ENCODE results near the gene TEX2.
"Not testable (repeated sequence)": the region's sequence is repeated elsewhere in the genome, so short reads cannot be mapped to it uniquely, and the experiment has no call there.

TEX2 gene

DNA sequence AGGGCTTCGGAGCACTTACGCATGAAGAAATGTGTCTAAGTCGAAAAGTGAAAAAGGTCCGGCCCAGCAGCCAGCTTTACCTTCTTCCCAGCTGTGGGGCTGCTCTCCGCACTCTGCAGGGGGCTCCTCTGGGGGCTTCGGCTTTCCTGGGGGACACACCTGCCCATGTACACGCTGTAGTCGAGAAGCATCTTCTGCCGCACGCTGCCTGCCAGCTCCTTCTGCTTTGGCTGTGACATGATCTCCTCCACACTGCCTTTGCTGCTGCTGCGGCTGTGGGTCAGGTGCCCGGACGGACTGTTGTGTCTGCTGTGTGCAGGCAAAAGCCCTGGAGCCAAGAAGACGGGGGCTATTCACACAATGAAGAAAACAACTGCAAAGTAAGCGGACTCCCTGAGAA, 75.0 kb downstream of the TEX2 start:
- no peak overlapping the region for H2AFZ ChIP-seq (ENCODE audit: low read depth, low read length, severe bottlenecking)
- H3K9ac ChIP-seq (ENCODE audit: low read length): no peak overlapping the region
- no peak for TF ChIP-seq EZH2phosphoT487 (conservative IDR thresholded peaks at IDR 0.05; ENCODE audit: low read length)
- H3K4me3 ChIP-seq (ENCODE audit: insufficient read depth, low read length, poor library complexity, severe bottlenecking): no peak overlapping the region
- no peaks in the 10 kb centered on the region for H3K79me2 ChIP-seq (ENCODE audit: insufficient read depth, low read length)
- H3K9me3 ChIP-seq (ENCODE audit: insufficient read depth, low read length): no peaks in the 10 kb centered on the region
- H3K9me2 ChIP-seq (replicated peaks; ENCODE audit: insufficient read depth, low read length): no peaks in the 10 kb centered on the region
- no peaks in the 10 kb centered on the region for H4K20me1 ChIP-seq (ENCODE audit: low read depth, low read length)
- no peak overlapping the region for H3K27ac ChIP-seq (ENCODE audit: low read depth, low read length)
- H3K27me3 ChIP-seq (ENCODE audit: low read length): no peaks in the 10 kb centered on the region
- H3F3A ChIP-seq (ENCODE audit: insufficient read depth): no peaks in the 10 kb centered on the region
- H3K4me2 ChIP-seq (ENCODE audit: low read depth, low read length, poor library complexity, severe bottlenecking): no peak overlapping the region
- H3K36me3 ChIP-seq (ENCODE audit: low read length): no peaks in the 10 kb centered on the region

DNA sequence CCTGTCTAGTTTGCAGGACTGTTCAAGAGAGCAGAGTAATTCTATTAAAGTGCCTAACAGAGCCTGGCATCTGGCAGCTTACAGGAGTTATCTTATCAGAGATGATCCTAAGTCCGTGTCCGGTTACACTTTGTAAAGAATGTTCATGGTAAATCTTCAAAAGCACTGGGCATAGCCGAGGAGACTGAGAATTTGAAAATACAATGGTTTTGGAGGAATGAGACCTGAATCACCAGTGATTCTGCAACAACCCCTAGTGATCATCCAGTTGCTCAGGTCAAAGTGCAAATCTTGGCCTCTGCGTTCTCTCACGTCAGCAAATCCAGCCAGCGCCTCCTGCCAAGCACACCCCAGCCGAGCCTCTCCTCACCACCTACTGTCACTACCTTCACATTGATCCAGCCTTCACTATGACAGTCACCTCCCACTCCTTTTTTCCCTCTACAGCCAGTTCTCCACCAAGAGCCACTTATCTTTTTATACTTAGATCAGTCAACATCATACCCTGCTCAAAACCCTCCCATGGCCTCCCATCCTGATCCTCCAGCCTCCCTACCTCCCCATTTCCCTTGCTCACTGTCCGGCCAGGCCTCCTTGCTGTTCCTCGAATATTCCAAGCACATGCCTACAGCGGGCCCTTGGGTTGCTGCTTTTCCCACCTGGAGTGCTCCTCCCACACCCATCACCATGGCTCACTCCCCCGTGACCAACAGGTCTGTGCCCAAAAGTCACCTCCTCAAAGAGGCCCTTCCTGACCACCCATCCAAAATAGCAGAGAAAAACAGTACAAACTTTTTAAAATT, 75.8 kb downstream of the TEX2 start:
- H3F3A ChIP-seq (ENCODE audit: insufficient read depth): no peaks in the 10 kb centered on the region
- H3K36me3 ChIP-seq (ENCODE audit: low read length): no peaks in the 10 kb centered on the region
- H3K4me3 ChIP-seq (ENCODE audit: insufficient read depth, low read length, poor library complexity, severe bottlenecking): no peak overlapping the region
- H3K9ac ChIP-seq (ENCODE audit: low read length): no peak overlapping the region
- no peak for TF ChIP-seq EZH2phosphoT487 (conservative IDR thresholded peaks at IDR 0.05; ENCODE audit: low read length)
- TF ChIP-seq, protein P1, sequence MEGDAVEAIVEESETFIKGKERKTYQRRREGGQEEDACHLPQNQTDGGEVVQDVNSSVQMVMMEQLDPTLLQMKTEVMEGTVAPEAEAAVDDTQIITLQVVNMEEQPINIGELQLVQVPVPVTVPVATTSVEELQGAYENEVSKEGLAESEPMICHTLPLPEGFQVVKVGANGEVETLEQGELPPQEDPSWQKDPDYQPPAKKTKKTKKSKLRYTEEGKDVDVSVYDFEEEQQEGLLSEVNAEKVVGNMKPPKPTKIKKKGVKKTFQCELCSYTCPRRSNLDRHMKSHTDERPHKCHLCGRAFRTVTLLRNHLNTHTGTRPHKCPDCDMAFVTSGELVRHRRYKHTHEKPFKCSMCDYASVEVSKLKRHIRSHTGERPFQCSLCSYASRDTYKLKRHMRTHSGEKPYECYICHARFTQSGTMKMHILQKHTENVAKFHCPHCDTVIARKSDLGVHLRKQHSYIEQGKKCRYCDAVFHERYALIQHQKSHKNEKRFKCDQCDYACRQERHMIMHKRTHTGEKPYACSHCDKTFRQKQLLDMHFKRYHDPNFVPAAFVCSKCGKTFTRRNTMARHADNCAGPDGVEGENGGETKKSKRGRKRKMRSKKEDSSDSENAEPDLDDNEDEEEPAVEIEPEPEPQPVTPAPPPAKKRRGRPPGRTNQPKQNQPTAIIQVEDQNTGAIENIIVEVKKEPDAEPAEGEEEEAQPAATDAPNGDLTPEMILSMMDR (IDR thresholded peaks at IDR 0.05; ENCODE audit: insufficient read depth, low read length, poor library complexity, severe bottlenecking): no peak
- H4K20me1 ChIP-seq (ENCODE audit: low read depth, low read length): no peaks in the 10 kb centered on the region
- no peaks in the 10 kb centered on the region for H3K9me3 ChIP-seq (ENCODE audit: insufficient read depth, low read length)
- H3K79me2 ChIP-seq (ENCODE audit: insufficient read depth, low read length): no peaks in the 10 kb centered on the region
- no peak overlapping the region for H3K4me2 ChIP-seq (ENCODE audit: low read depth, low read length, poor library complexity, severe bottlenecking)
- no peaks in the 10 kb centered on the region for H3K27me3 ChIP-seq (ENCODE audit: low read length)
- H3K27ac ChIP-seq (ENCODE audit: low read depth, low read length): no peak overlapping the region
- no peak overlapping the region for H2AFZ ChIP-seq (ENCODE audit: low read depth, low read length, severe bottlenecking)
- no peaks in the 10 kb centered on the region for H3K9me2 ChIP-seq (replicated peaks; ENCODE audit: insufficient read depth, low read length)

DNA sequence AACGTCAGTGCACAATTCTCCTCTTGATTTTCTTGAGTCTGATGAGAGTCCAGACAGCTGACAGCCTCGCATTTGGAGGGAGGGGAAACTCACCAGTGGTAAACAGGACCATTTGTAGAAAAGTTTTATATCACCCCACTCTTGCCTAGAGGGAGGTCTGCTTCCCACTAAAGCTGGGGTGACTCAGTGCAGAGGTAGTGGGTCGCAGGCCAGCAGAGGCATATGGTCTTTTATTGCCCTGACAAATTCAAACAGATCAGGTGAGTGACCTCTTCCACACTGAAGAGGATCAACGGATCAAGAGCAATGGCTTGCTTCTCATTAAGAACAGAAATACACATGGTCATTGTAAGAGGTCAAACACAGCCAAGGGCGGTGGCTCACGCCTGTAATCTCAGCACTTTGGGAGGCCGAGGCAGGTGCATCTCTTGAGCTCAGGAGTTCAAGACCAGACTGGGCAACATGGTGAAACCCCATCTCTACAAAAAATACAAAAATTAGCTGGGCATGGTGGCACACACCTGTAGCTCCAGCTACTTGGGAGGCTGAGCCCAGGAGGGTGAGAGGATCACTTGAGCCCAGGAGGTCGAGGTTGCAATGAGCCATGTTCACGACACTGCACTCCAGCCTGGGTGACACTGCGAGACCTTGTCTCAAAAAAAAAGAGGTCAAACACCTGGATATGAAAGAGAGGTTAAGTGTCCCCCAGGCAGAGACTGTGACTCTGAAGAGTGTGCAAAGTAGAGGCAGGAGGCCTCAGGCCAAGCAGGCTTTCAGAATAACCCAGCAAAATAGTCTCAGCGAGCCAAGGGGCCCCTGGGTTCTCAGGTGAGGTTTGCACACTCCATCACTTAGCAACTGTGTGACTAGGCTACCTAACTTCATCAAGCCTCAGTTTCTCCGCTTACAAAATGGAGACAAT, 76.6 kb downstream of the TEX2 start:
- Histone ChIP-seq H3K9me3 (ENCODE audit: insufficient read depth, low read length) (no peaks in the 10 kb centered on the region), H3K9me2 (replicated peaks; ENCODE audit: insufficient read depth, low read length) (no peaks in the 10 kb centered on the region), H3K27ac (ENCODE audit: low read depth, low read length) (no peak overlapping the region), H3K4me3 (ENCODE audit: insufficient read depth, low read length, poor library complexity, severe bottlenecking) (no peak overlapping the region), H3F3A (ENCODE audit: insufficient read depth) (no peaks in the 10 kb centered on the region), H2AFZ (ENCODE audit: low read depth, low read length, severe bottlenecking) (no peak overlapping the region), H4K20me1 (ENCODE audit: low read depth, low read length) (no peaks in the 10 kb centered on the region), H3K4me2 (ENCODE audit: low read depth, low read length, poor library complexity, severe bottlenecking) (no peak overlapping the region), H3K79me2 (ENCODE audit: insufficient read depth, low read length) (no peaks in the 10 kb centered on the region), H3K27me3 (ENCODE audit: low read length) (no peaks in the 10 kb centered on the region), H3K9ac (ENCODE audit: low read length) (no peak overlapping the region), H3K36me3 (ENCODE audit: low read length) (no peaks in the 10 kb centered on the region)
- no peak for TF ChIP-seq EZH2phosphoT487 (conservative IDR thresholded peaks at IDR 0.05; ENCODE audit: low read length)
- TF ChIP-seq, protein P1 (IDR thresholded peaks at IDR 0.05; ENCODE audit: insufficient read depth, low read length, poor library complexity, severe bottlenecking): no peak

DNA sequence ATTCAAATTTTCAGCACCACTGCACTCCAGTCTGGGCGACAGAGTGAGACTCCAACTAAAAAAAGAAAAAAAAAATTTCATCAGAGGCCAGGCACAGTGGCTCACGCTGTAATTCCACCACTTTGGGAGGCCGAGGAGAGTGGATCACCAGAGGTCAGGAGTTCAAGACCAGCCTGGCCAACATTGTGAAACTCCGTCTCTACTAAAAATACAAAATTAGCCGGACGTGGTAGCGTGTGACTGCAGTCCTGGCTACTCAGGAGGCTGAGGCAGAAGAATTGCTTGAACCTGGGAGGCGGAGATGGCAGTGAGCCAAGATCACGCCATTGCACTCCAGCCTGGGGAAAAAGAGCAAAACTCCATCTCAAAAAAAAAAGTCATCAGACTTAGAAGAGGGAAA, 77.5 kb downstream of the TEX2 start:
- not testable (repeated sequence) for H3K9me2 ChIP-seq (replicated peaks; ENCODE audit: insufficient read depth, low read length); H3K27ac ChIP-seq (ENCODE audit: low read depth, low read length); H3K36me3 ChIP-seq (ENCODE audit: low read length); H3F3A ChIP-seq (ENCODE audit: insufficient read depth); H3K4me3 ChIP-seq (ENCODE audit: insufficient read depth, low read length, poor library complexity, severe bottlenecking); H4K20me1 ChIP-seq (ENCODE audit: low read depth, low read length); H3K79me2 ChIP-seq (ENCODE audit: insufficient read depth, low read length); H3K4me2 ChIP-seq (ENCODE audit: low read depth, low read length, poor library complexity, severe bottlenecking); H3K27me3 ChIP-seq (ENCODE audit: low read length); H2AFZ ChIP-seq (ENCODE audit: low read depth, low read length, severe bottlenecking); H3K9ac ChIP-seq (ENCODE audit: low read length); H3K9me3 ChIP-seq (ENCODE audit: insufficient read depth, low read length)

Measured in SU-DHL-6 (cell line).